SK-N-SH (cell line): ENCODE measurements around the gene SNX32. TPM values are rescaled to one million over a fixed set of nuclear protein-coding genes. Genes with fewer than 3 reads are reported as not detected.

Experiments
- CTCF ChIA-PET: fragments of 300-600, 350-600 bp; formaldehyde crosslinking; extraction: SDS; loops from one replicate; lab custom pipeline; 2021; lab: Yijun Ruan, JAX
- POLR2A ChIA-PET: fragments of 350-600 bp; sonication (Branson Sonifier 250); formaldehyde crosslinking; extraction: SDS; loops from one replicate; lab custom pipeline; 2020; ENCODE audit warnings: antibody characterized with exemption, inconsistent platforms; lab: Yijun Ruan, JAX
- DNase-seq: peaks from one replicate; pipeline ENCODE4 v3.0.0; 2012
- H2AFZ ChIP-seq: fragments of 200-600 bp; sonication (generic); 2 replicates; pipeline ENCODE4 v1.8.1; 2016; ENCODE audit warnings: antibody characterized with exemption, mild to moderate bottlenecking, low read depth
- H3F3A ChIP-seq: fragments of 200-600 bp; sonication (generic); replicated peaks from 2 replicates; pipeline ENCODE3; 2016; ENCODE audit warnings: antibody characterized with exemption, mild to moderate bottlenecking; ENCODE audit not compliant: insufficient read depth
- H3K27ac ChIP-seq, 2 experiments: fragments of 200-500 bp in 1 of 2; fragments of 200-600 bp in 1 of 2; sonication (Bioruptor generic) in 1 of 2; sonication (generic), shearing (Covaris generic) in 1 of 2; 2 replicates each; pipeline versions ENCODE4 v1.5.1 to v1.6.1; 2014 to 2016; ENCODE audit warnings: low read depth in 2 of 2, inconsistent platforms in 1 of 2, low read length in 1 of 2, mild to moderate bottlenecking in 1 of 2, mixed read lengths in 1 of 2
- H3K27me3 ChIP-seq: fragments of 200-600 bp; sonication (generic), shearing (Covaris generic); 2 replicates; pipeline ENCODE4 v1.6.1; 2016; ENCODE audit warnings: mixed run types; ENCODE audit not compliant: insufficient read depth
- H3K36me3 ChIP-seq, 2 experiments: fragments of 200-500 bp in 1 of 2; fragments of 200-600 bp in 1 of 2; sonication (Bioruptor generic) in 1 of 2; sonication (generic) in 1 of 2; replicated peaks in 1 of 2; 2 replicates each; pipeline versions ENCODE3 to v1.5.1; 2014 to 2016; ENCODE audit warnings: low read length in 1 of 2, mild to moderate bottlenecking in 1 of 2; ENCODE audit not compliant: insufficient read depth in 2 of 2, control insufficient read depth in 1 of 2
- H3K4me1 ChIP-seq, 2 experiments: fragments of 200-500 bp in 1 of 2; fragments of 200-600 bp in 1 of 2; sonication (Bioruptor generic) in 1 of 2; sonication (generic), shearing (Covaris generic) in 1 of 2; 2 replicates each; pipeline versions ENCODE4 v1.5.1 to v1.6.1; 2014 to 2016; ENCODE audit warnings: low read depth in 1 of 2, low read length in 1 of 2, mixed run types in 1 of 2; ENCODE audit not compliant: insufficient read depth in 2 of 2, control insufficient read depth in 1 of 2
- H3K4me2 ChIP-seq: fragments of 200-600 bp; sonication (generic), shearing (Covaris generic); 2 replicates; pipeline ENCODE4 v1.6.1; 2017; ENCODE audit warnings: mixed run types
- H3K4me3 ChIP-seq, 2 experiments: fragments of 200-500 bp in 1 of 2; fragments of 200-600 bp in 1 of 2; sonication (Bioruptor generic) in 1 of 2; sonication (generic), shearing (Covaris generic) in 1 of 2; 2 replicates each; pipeline versions ENCODE4 v1.5.1 to v1.8.1; 2014 to 2016; ENCODE audit warnings: low read depth in 2 of 2, inconsistent platforms in 1 of 2, low read length in 1 of 2, mild to moderate bottlenecking in 1 of 2, mixed read lengths in 1 of 2, moderate library complexity in 1 of 2
- H3K79me2 ChIP-seq: fragments of 200-600 bp; sonication (generic); 2 replicates; pipeline ENCODE4 v1.8.1; 2017; ENCODE audit warnings: mild to moderate bottlenecking; ENCODE audit not compliant: insufficient read depth
- H3K9ac ChIP-seq: fragments of 200-600 bp; sonication (generic); 2 replicates; pipeline ENCODE4 v1.6.1; 2017; ENCODE audit warnings: mixed run types
- H3K9me2 ChIP-seq: fragments of 200-600 bp; sonication (generic); 2 replicates; pipeline ENCODE4 v1.6.1; 2017; ENCODE audit warnings: mixed run types
- H3K9me3 ChIP-seq: fragments of 200-600 bp; sonication (generic); 2 replicates; pipeline ENCODE4 v1.6.1; 2017; ENCODE audit warnings: mixed run types, mild to moderate bottlenecking, moderate library complexity
- H4K20me1 ChIP-seq: fragments of 200-600 bp; sonication (generic); 2 replicates; pipeline ENCODE4 v1.6.1; 2017; ENCODE audit warnings: mild to moderate bottlenecking, mixed run types; ENCODE audit not compliant: insufficient read depth
- FOSL2 ChIP-seq: IDR thresholded peaks from 2 replicates; pipeline ENCODE4 v1.4.0; 2012; ENCODE audit warnings: low read depth, mild to moderate bottlenecking, moderate library complexity, borderline replicate concordance
- FOXJ3 ChIP-seq: sonication (generic); formaldehyde crosslinking; IDR thresholded peaks from 2 replicates; pipeline ENCODE4 v1.5.1; 2020; ENCODE audit warnings: mild to moderate bottlenecking, missing genetic modification reagents
- FOXM1 ChIP-seq: IDR thresholded peaks from 2 replicates; pipeline ENCODE4 v1.4.0; 2012; ENCODE audit warnings: low read depth, mild to moderate bottlenecking
- GATA2 ChIP-seq: sonication (generic); formaldehyde crosslinking; IDR thresholded peaks from 2 replicates; pipeline ENCODE4 v1.5.0; 2020; ENCODE audit warnings: mild to moderate bottlenecking, missing genetic modification reagents
- IRF3 ChIP-seq: fragments of 150-350 bp; IDR thresholded peaks from 2 replicates; pipeline ENCODE4 v1.6.1; 2016; ENCODE audit warnings: mild to moderate bottlenecking, low read depth, low read length
- JUND ChIP-seq: IDR thresholded peaks from 2 replicates; pipeline ENCODE4 v1.4.0; 2012
- MAX ChIP-seq: IDR thresholded peaks from 2 replicates; pipeline ENCODE4 v1.4.0; 2012; ENCODE audit warnings: low read depth
- MXI1 ChIP-seq: IDR thresholded peaks from 2 replicates; pipeline ENCODE4 v1.6.1; 2012; ENCODE audit warnings: mild to moderate bottlenecking, low read depth, low read length, improper control_type of control experiment
- NRF1 ChIP-seq: IDR thresholded peaks from 2 replicates; pipeline ENCODE4 v1.6.1; 2012; ENCODE audit warnings: low read depth, mild to moderate bottlenecking, low read length
- POLR2AphosphoS5 ChIP-seq: IDR thresholded peaks from 2 replicates; pipeline ENCODE4 v1.6.1; 2012; ENCODE audit warnings: low read depth, low read length
- REST ChIP-seq: IDR thresholded peaks from 2 replicates; pipeline ENCODE4 v1.6.1; 2012; ENCODE audit warnings: mild to moderate bottlenecking, low read depth, low read length, moderate library complexity
- WGBS: methylation state at CpG from one replicate; pipeline ENCODE4 v1.1.6; 2017; ENCODE audit warnings: low lambda C conversion rate; 5-methylcytosine and 5-hydroxymethylcytosine counted together
- polyA plus RNA-seq, 3 experiments: library from polyadenylated mRNA; depleted of rRNA; stranded (reverse); fragments of >200 nt; gene quantifications; 2 replicates each; pipeline ENCODE4 v1.2.3, GENCODE V29; 2012

The SNX32 gene
- polyA plus RNA-seq, 1 of the 3 experiments (the other 2 are of a cell fraction) = 1.0 TPM

- TF ChIP-seq IRF3 = no peak
Measured at GRCh38 chr11:65865550-65866172, 31.9 kb downstream of the SNX32 start (continued).

GRCh38 chr11:65866509-65867283, 32.9 kb downstream of the SNX32 start:
- WGBS = 94% methylated on average over 17 of the region's 21 CpGs
- Histone ChIP-seq H4K20me1 (no peaks in the 10 kb centered on the region; the same call in 1 of the 2 replicates), H3K4me1 (peaks cover 19 to 21% of the 10 kb centered on the region in 2 experiments; a peak in 3 of 4 replicates), H3K27me3 (no peaks in the 10 kb centered on the region), H3F3A (peaks cover 56% of the 10 kb centered on the region), H3K79me2 (peaks cover 50% of the 10 kb centered on the region), H3K9me2 (no peaks in the 10 kb centered on the region), H3K9me3 (no peaks in the 10 kb centered on the region), H3K36me3 (peaks cover 54 to 89% of the 10 kb centered on the region in 2 experiments), H2AFZ (no peak overlapping the region), H3K4me2 (no peak overlapping the region), H3K9ac (no peak overlapping the region), H3K27ac (no peak overlapping the region)
- DNase-seq = no peak
- POLR2A ChIA-PET = interaction anchor here (1.4 to 1.5 kb wide), 2 partner anchors 15 to 18 kb away, joined by 3 to 5 read pairs; no protein-coding TSS in a partner anchor
- TF ChIP-seq POLR2AphosphoS5 = no peak
- no peak for TF ChIP-seq GATA2
- no peak for TF ChIP-seq FOXM1
- no peak for TF ChIP-seq FOSL2
- TF ChIP-seq FOXJ3 (CRISPR knock-in tag) = no peak
- TF ChIP-seq REST = no peak
- no peak for TF ChIP-seq MXI1
- no peak for TF ChIP-seq NRF1
- no peak for TF ChIP-seq JUND
- TF ChIP-seq MAX = no peak
- TF ChIP-seq, all 33 proteins: peak for 0
- no peak overlapping the region for H3K4me3 ChIP-seq
- CTCF ChIA-PET = interaction anchor here (1.0 to 18.4 kb wide), 2 partner anchors 19 to 50 kb away, joined by 3 to 374 read pairs; partner anchors contain the start of genes CCDC85B, CTSW and FIBP
